CD4-positive, alpha-beta T cell (primary cell): ENCODE data around the gene CYTH4. TPM values are rescaled to one million over a fixed set of nuclear protein-coding genes. Genes with fewer than 3 reads are reported as not detected.

Source experiments
- ATAC-seq: fragments of 200-7000 bp; cut with Tn5 transposase; one replicate; pipeline ENCODE4 v1.10.0; 2022; ENCODE audit warnings: mild to moderate bottlenecking; ENCODE audit not compliant: poor library complexity
- CTCF ChIA-PET: fragments of 350-600 bp; sonication (Branson Sonifier 250); formaldehyde crosslinking; loops from one replicate; lab custom pipeline; 2021; ENCODE audit warnings: antibody characterized with exemption, inconsistent platforms; lab: Charles Lee
- POLR2A ChIA-PET: fragments of 350-600 bp; sonication (Branson Sonifier 250); formaldehyde crosslinking; loops from one replicate; lab custom pipeline; 2021; ENCODE audit warnings: antibody characterized with exemption, inconsistent platforms; lab: Charles Lee
- DNase-seq, 14 experiments: peaks; one replicate each; pipeline ENCODE4 v3.0.0-alpha.2; 2013 to 2020; ENCODE audit warnings: mixed read lengths in 2 of 14
- H3K27ac ChIP-seq, 2 donors: one replicate each; pipeline versions ENCODE4 v1.5.1 to v1.7.0; 2013; ENCODE audit warnings: low read length in 2 of 2, low read depth in 1 of 2, mild to moderate bottlenecking in 1 of 2
- H3K27me3 ChIP-seq, 2 experiments: 1 replicate in 1 of 2; 2 replicates in 1 of 2; pipeline versions ENCODE4 v1.6.1 to v1.7.0; 2013; ENCODE audit warnings: low read length in 2 of 2, control low read depth in 1 of 2, mild to moderate bottlenecking in 1 of 2, moderate library complexity in 1 of 2; ENCODE audit not compliant: insufficient read depth in 2 of 2, control insufficient read depth in 1 of 2
- H3K36me3 ChIP-seq: one replicate; pipeline ENCODE4 v1.6.1; 2013; ENCODE audit warnings: low read length, control low read depth; ENCODE audit not compliant: insufficient read depth
- H3K4me1 ChIP-seq: one replicate; pipeline ENCODE4 v1.6.1; 2013; ENCODE audit warnings: low read length, control low read depth; ENCODE audit not compliant: insufficient read depth
- H3K4me3 ChIP-seq: one replicate; pipeline ENCODE4 v1.5.1; 2013; ENCODE audit warnings: mild to moderate bottlenecking, low read length, moderate library complexity
- H3K9me3 ChIP-seq, 2 experiments: 1 replicate in 1 of 2; 2 replicates in 1 of 2; pipeline versions ENCODE4 v1.6.1 to v1.7.0; 2013; ENCODE audit warnings: low read length in 2 of 2, mild to moderate bottlenecking in 2 of 2, control low read depth in 1 of 2, moderate library complexity in 1 of 2; ENCODE audit not compliant: control insufficient read depth in 1 of 2, insufficient read depth in 1 of 2
- H3K27ac Mint-ChIP-seq: one replicate; pipeline ENCODE4 v1.8.0; 2020; ENCODE audit warnings: mixed read lengths
- H3K27me3 Mint-ChIP-seq: one replicate; pipeline ENCODE4 v1.8.0; 2021; ENCODE audit warnings: mixed read lengths
- H3K36me3 Mint-ChIP-seq: one replicate; pipeline ENCODE4 v1.8.0; 2021; ENCODE audit warnings: low read depth, mixed read lengths
- H3K4me1 Mint-ChIP-seq: one replicate; pipeline ENCODE4 v1.8.0; 2021; ENCODE audit warnings: low read depth, mixed read lengths
- H3K4me3 Mint-ChIP-seq: one replicate; pipeline ENCODE4 v1.8.0; 2020; ENCODE audit warnings: mild to moderate bottlenecking, mixed read lengths
- H3K9me3 Mint-ChIP-seq: one replicate; pipeline ENCODE4 v1.8.0; 2020; ENCODE audit warnings: mixed read lengths
- intact Hi-C, 2 experiments: fragments of 100-400 bp; cut with DNase I in 1 of 2; cut with micrococcal nuclease in 1 of 2; formaldehyde crosslinking; loops; one replicate each; pipeline versions ENCODE4 v1.15.1 to v1.9.0; 2023 to 2025; cut with DNase I, micrococcal nuclease
- total RNA-seq, 174 experiments: library from RNA in 2 of 174; stranded (reverse) in 2 of 174; gene quantifications; one replicate each; pipeline ENCODE4 v1.2.3 and lab custom pipeline; 2021 to 2026
- TF ChIP-seq, protein P1 (sequence below): fragments of 200-600 bp; IDR thresholded peaks from one replicate; pipeline ENCODE4 v1.8.0; 2022; ENCODE audit warnings: antibody characterized with exemption, mild to moderate bottlenecking

Gene CYTH4
- total RNA-seq, 2 experiments from 2014 or later: 134 to 138 TPM

DNA sequence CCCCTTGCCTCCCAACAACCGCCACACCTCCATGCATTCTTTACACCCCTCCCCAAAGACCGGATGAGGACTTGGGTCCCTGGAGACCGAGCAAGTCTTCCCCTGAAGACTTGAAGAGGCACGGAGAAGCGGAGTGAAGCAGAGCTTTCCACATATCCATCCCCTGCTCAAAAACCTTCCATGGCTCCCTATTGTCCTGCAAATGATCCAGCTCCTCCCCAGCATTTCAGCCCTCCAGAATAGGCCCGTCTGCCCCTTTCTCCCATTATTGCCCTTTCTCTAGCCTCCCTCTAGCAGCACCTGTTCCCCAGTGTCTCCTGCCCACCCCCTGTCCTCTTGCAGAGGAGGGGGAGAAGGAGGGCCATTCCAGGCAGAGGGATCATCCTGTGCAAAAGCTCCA lies 59.8 kb downstream of the CYTH4 start:
- H3K4me1 Mint-ChIP-seq: no peaks in the 10 kb centered on the region
- H3K36me3 Mint-ChIP-seq: no peaks in the 10 kb centered on the region
- no peaks in the 10 kb centered on the region for H3K9me3 Mint-ChIP-seq
- ATAC-seq (no peak), DNase-seq (no peak)
- H3K4me3 ChIP-seq: no peak overlapping the region
- peaks cover 4% of the 10 kb centered on the region for H3K4me1 ChIP-seq
- peaks cover 0 to 3% of the 10 kb centered on the region in 2 experiments for H3K27me3 ChIP-seq
- intact Hi-C loops: no loop called here
- H3K27me3 Mint-ChIP-seq: no peaks in the 10 kb centered on the region
- H3K4me3 Mint-ChIP-seq: no peak overlapping the region
- TF ChIP-seq, protein P1, sequence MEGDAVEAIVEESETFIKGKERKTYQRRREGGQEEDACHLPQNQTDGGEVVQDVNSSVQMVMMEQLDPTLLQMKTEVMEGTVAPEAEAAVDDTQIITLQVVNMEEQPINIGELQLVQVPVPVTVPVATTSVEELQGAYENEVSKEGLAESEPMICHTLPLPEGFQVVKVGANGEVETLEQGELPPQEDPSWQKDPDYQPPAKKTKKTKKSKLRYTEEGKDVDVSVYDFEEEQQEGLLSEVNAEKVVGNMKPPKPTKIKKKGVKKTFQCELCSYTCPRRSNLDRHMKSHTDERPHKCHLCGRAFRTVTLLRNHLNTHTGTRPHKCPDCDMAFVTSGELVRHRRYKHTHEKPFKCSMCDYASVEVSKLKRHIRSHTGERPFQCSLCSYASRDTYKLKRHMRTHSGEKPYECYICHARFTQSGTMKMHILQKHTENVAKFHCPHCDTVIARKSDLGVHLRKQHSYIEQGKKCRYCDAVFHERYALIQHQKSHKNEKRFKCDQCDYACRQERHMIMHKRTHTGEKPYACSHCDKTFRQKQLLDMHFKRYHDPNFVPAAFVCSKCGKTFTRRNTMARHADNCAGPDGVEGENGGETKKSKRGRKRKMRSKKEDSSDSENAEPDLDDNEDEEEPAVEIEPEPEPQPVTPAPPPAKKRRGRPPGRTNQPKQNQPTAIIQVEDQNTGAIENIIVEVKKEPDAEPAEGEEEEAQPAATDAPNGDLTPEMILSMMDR: no peak
- ChIA-PET CTCF (no interaction called here), POLR2A (no interaction called here)
- H3K27ac Mint-ChIP-seq: no peak overlapping the region
- H3K9me3 ChIP-seq: no peaks in the 10 kb centered on the region
- H3K27ac ChIP-seq: no peak overlapping the region
- H3K36me3 ChIP-seq: no peaks in the 10 kb centered on the region

DNA sequence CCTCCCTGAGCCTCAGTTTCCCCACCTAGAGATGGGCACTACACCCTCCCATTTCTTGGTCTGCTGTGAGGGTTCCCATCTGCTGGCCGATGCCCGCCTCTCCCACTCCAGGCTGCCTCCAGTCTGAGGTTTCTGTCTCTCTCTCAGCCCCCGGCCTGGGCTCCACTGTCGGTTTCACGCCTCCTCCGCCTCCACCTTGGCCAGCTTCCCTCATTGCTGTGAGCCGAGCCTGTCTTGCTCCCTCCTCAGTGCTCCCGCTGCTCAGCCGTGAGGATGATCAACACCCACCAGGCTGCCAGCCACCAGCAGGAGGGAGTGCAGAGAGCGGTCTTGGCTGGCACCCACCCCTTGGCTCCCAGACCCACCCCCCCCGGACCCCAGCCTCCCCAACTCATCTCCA lies 61.0 kb downstream of the CYTH4 start:
- no peaks in the 10 kb centered on the region for H3K36me3 Mint-ChIP-seq
- TF ChIP-seq, protein P1: no peak
- no peaks in the 10 kb centered on the region for H3K27me3 ChIP-seq
- ChIA-PET POLR2A (no interaction called here), CTCF (no interaction called here)
- H3K9me3 Mint-ChIP-seq: no peaks in the 10 kb centered on the region
- H3K27ac ChIP-seq: no peak overlapping the region
- no peak overlapping the region for H3K4me3 Mint-ChIP-seq
- no peaks in the 10 kb centered on the region for H3K4me1 Mint-ChIP-seq
- H3K4me3 ChIP-seq: no peak overlapping the region
- peaks cover 4% of the 10 kb centered on the region for H3K4me1 ChIP-seq
- no peak overlapping the region for H3K27ac Mint-ChIP-seq
- ATAC-seq (no peak), DNase-seq (no peak)
- intact Hi-C loops: no loop called here
- no peaks in the 10 kb centered on the region for H3K36me3 ChIP-seq
- H3K9me3 ChIP-seq: no peaks in the 10 kb centered on the region
- H3K27me3 Mint-ChIP-seq: no peaks in the 10 kb centered on the region

DNA sequence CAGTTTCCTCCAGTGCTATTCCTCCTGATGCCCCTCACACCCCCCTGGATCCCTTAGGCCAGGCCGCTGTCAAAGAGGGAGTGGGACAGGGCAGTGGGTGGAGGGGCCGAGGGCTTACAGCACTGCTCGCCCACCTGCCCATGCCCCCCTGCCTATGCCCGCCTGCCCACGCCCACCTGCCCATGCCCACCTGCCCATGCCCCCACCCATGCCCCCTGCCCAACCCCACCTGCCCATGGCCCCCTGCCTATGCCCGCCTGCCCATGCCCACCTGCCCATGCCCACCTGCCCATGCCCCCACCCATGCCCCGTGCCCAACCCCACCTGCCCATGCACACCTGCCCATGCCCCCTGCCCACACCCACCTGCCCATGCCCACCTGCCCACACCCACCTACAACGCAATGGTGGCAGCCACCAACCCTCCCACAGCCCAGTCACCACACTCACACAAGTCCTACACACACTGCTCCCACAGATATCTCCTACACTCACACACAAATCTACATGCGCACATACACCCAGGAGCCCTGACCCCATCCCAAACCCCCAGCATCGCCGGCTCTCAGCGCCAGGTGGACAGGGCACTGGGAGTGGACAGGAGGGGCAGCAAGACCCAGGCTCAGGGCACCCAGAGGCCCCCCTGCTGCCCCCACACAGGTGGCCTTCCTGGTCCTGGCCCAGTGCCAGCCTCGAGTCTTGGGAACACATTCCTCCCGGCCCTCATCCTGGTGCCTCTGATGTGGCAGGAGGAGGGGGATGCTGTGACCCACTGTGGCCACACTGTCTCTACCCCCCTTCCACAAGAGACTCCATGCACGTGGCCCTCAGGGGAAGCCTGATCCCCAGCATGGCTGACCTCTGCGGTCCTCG lies 61.8 kb downstream of the CYTH4 start:
- H3K9me3 ChIP-seq: no peaks in the 10 kb centered on the region
- intact Hi-C loops: no loop called here
- no peaks in the 10 kb centered on the region for H3K4me1 Mint-ChIP-seq
- H3K9me3 Mint-ChIP-seq: no peaks in the 10 kb centered on the region
- H3K27me3 ChIP-seq: no peaks in the 10 kb centered on the region
- POLR2A ChIA-PET: no interaction called here
- H3K27ac ChIP-seq: no peak overlapping the region
- no peak overlapping the region for H3K4me3 Mint-ChIP-seq
- CTCF ChIA-PET: no interaction called here
- ATAC-seq (no peak), DNase-seq (no peak)
- TF ChIP-seq, protein P1: no peak
- no peaks in the 10 kb centered on the region for H3K36me3 Mint-ChIP-seq
- no peaks in the 10 kb centered on the region for H3K27me3 Mint-ChIP-seq
- no peak overlapping the region for H3K27ac Mint-ChIP-seq
- H3K36me3 ChIP-seq: no peaks in the 10 kb centered on the region
- H3K4me1 ChIP-seq: peaks cover 4% of the 10 kb centered on the region
- H3K4me3 ChIP-seq: no peak overlapping the region
